ENCODE results near the gene MINK1.
"Not testable (repeated sequence)": the region's sequence is repeated elsewhere in the genome, so short reads cannot be mapped to it uniquely, and the experiment has no call there.

MINK1 gene

DNA sequence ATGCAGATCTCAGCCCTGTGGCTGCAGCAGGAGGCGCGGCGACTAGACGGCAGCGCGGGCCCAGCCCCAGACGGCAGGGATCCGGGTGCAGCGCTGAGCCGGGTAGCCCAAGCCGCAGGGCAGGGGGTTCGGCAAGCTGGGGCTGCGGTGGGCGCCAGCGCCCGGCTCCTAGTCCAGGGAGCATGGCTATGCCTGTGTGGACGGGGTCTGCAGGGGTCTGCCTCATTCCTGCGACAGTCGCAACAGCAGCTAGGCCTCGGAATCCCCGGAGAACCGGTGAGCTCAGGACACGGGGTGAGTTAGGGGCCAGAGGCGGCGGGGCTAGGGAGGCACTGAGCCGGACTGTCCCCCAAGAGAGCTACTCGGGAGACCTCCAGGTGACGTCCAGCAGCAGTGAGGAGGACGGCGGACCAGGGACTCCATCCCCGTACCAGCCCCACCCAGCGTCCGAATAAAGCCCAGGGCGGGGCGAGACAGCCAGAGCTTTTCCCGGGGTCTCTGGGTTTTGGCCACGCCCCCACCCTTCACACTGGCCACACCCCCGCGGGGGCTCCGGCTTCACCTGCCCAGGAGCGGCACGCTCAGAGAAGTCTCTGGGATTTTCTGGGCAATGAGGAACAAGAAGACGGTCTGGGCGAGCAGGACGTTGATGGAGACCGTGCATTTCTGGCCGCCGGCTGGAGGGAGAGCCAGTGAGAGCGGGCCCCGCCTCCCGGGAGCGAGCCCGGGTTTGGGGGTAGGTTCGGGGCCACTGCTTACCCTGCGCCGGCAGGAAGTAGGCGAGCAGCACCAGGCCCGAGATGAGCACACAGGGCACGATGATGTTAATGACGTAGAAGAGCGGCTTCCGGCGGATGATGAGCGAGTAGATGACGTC is 67.3 kb downstream of the MINK1 start:
- peak; percentile 65 for DNase-seq

- DNase-seq: peak; percentile 11
Observed at GRCh38 chr17:4901108-4901647, 68.0 kb downstream of the MINK1 start.

DNA sequence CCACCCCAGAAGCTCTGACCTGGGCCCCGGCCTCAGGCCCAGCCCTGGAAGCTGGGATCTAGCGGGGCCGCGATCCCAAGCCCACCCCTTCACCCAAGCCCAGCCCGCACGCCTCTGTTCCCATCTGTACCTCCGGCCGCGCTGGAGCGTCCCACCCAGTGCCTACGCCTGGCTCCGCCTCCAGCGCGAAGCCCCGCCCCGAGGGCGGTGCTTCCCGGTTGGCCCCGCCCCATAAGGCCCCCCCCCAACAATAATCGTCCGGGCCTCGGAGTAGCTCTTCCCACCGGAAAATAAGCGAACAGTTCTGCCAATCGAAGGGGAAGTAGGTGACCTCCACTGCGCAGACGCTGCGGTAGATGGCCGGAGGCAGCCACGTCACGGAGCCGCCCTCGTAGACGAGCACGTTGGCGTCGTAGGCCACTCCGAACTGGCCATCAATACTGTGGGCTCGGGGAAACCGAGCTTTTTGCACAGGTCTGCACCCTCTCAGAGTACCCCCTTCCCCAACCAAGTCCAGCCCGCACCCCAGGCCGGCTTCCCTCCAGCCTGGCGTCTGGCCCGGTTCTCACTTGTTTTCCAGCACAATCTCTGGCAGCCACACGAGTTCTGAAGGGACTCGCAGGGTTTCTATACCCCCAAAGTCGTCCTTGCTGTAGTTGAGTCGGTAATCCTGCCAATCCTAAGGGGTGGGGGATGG is 68.7 kb downstream of the MINK1 start:
- DNase-seq: peak; percentile 24

DNA sequence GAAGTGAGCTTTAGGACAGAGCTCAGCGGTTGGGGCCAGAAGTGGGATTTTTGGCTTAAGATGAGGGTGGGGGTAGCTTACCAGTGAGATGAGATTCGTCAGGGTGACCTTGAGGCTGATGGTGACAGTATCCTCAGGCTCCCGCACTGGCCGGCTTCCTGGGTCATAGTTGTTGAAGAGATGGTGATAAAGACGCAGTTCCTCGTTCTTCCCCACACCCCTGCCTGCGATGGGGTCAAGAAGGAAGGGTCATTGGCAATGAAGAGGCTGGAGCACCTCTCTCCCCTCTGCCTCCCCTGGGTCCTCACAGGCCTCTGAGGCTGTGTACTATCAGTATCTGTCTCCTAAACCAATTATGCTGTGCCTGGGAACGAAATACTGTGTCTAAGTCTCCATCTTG is 69.4 kb downstream of the MINK1 start:
- DNase-seq: no peak

GRCh38 chr17:4903051-4903818 is 70.1 kb downstream of the MINK1 start, which contains the start of gene CHRNE:
Gene CHRNE, minus strand, starts transcription at chr17:4903098. Its CDS starts 35 bp downstream, at chr17:4903063.
- peak; percentile 84 for DNase-seq

- not testable (repeated sequence) for DNase-seq
Observed at GRCh38 chr17:4906642-4907041, 73.5 kb downstream of the MINK1 start.

DNA sequence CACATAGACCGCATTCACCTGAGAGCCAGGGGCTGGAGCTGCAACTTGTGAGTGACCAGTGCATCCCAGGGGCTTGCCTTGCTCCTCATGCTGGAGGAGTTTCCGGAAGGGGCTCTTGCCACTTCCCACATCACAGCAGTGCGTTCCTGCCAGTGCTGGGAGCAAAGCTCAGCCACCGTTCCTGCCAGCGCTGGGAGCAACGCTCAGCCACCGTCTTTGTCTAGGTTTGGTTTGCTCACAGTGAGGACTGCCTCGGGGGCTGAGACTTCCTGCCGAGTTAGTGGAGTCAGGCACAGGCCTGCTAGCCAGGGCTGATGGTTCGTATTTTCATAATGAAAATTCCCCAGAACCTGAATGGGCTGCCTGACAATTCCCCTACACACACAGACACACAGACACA is 75.2 kb downstream of the MINK1 start:
- peak; percentile 56 for DNase-seq

GRCh38 chr17:4908711-4909496 is 75.8 kb downstream of the MINK1 start:
- DNase-seq: peak; percentile 80

GRCh38 chr17:4913994-4914393 is 80.9 kb downstream of the MINK1 start:
- DNase-seq: no peak

GRCh38 chr17:4914551-4914950 is 81.4 kb downstream of the MINK1 start:
- DNase-seq: not testable (repeated sequence)

DNA sequence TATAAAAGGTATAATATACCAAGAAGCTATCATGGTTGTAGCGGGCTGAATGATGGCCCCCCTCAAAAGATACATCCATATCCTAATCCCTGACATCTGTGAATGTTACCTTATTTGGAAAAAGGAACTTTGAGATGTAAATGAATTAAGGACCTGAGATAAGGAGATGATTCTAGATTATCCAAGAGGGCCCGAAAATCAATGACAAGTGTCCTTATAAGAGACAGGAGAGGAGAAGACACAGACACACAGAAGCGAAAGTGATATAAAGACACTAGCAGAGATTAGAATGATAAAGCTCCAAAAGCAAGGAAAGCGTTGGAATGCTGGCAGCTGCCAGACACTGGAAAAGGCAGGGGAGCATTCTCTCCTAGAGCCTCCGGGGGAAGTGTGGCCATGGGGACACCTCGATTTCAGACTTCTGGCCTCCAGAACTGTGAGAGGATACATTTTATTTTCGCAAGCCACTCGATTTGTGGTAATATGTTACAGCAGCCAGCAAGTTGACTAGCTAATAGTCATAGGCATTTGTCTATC is 86.4 kb downstream of the MINK1 start:
- DNase-seq: no peak

DNA sequence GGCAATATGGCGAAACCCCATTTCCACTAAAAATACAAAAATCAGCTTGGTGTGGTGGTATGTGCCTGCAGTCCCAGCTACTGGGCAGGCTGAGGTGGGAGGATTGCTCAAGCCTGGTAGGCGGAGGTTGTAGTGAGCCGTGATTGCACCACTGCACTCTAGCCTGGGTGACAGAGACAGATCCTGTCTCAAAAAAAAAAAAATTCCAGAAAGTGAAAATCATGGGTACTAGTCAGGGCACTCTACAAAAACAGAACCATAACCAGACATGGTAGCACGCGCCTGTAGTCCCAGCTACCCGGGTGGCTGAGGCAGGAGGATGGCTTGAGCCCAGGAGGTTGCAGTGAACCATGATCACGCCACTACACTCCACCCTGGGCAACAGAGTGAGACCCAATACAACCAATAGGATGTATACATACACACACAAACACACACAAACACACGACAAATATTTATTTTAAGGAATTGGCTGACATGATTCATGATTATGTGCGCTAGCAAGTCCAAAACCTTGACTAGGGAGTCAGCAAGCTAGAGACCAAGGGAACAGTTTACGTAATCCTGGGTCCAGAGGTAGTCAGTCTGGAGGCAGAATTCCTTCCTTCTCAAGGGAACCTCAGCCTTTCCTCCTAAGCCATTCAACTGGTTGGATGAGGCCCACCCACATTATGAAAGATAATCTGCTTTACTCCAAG is 87.4 kb downstream of the MINK1 start:
- no peak for DNase-seq

- no peak for DNase-seq
Observed at GRCh38 chr17:4921320-4921719, 88.2 kb downstream of the MINK1 start.

- DNase-seq: not testable (repeated sequence)
Observed at GRCh38 chr17:4926577-4927335, 93.6 kb downstream of the MINK1 start.

GRCh38 chr17:4928881-4929280 is 95.7 kb downstream of the MINK1 start:
- DNase-seq: no peak

DNA sequence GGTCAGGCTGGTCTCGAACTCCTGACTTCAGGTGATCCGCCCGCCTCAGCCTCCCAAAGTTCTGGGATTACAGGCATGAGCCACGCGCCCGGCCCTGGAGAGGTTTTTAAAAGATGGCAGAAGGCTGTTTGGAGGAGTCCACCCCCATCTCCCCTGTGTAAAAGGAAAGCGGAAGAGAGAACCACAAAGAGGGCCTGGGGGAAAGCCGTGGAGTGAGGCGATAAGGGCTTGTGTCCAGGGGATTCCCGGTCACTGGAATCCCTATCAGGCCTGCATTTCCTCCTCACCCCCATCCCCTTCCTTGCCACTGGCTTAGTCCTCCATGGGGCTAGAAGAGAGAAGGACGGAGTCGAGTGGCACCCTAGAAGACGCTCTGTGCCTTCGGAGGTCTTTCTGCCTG is 98.8 kb downstream of the MINK1 start, which contains the start of gene GP1BA:
Gene GP1BA (plus strand): TSS at position 315 of the 400 bp plus-strand sequence. CDS start 328 bp downstream, outside the sequence.
- DNase-seq: no peak

DNA sequence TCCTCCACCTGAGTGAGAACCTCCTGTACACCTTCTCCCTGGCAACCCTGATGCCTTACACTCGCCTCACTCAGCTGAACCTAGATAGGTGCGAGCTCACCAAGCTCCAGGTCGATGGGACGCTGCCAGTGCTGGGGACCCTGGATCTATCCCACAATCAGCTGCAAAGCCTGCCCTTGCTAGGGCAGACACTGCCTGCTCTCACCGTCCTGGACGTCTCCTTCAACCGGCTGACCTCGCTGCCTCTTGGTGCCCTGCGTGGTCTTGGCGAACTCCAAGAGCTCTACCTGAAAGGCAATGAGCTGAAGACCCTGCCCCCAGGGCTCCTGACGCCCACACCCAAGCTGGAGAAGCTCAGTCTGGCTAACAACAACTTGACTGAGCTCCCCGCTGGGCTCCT is 99.6 kb downstream of the MINK1 start:
- DNase-seq: no peak

DNA sequence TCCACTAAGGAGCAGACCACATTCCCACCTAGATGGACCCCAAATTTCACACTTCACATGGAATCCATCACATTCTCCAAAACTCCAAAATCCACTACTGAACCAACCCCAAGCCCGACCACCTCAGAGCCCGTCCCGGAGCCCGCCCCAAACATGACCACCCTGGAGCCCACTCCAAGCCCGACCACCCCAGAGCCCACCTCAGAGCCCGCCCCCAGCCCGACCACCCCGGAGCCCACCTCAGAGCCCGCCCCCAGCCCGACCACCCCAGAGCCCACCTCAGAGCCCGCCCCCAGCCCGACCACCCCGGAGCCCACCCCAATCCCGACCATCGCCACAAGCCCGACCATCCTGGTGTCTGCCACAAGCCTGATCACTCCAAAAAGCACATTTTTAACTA is 100.5 kb downstream of the MINK1 start:
- no peak for DNase-seq

- DNase-seq: peak; percentile 39
Observed at GRCh38 chr17:4934173-4934979, 101.2 kb downstream of the MINK1 start.
